RPMI7951 (cell line): ENCODE measurements around the gene SLC22A3. TPM values are rescaled to one million over a fixed set of nuclear protein-coding genes. Genes with fewer than 3 reads are reported as not detected.

Source experiments
- total RNA-seq: library from RNA; depleted of rRNA; stranded (reverse); fragments of >200 nt; shearing (Covaris generic); gene quantifications from 2 replicates; pipeline ENCODE4 v1.2.3, GENCODE V29; 2014; rRNA removed

Gene SLC22A3
- total RNA-seq, 1 experiment from 2014 or later, result 2.2 TPM

Other genes starting within 250 kb of the SLC22A3 start
- gene SLC22A1, start 226.6 kb upstream of the SLC22A3 start, total RNA-seq, result 0.36 and 1.3 TPM in 2 replicates
- not detected in 2 replicates for gene SLC22A2, start 89.6 kb upstream of the SLC22A3 start, total RNA-seq